Natural killer cell (primary cell): ENCODE data around the gene POU6F2. TPM values are rescaled to one million over a fixed set of nuclear protein-coding genes. Genes with fewer than 3 reads are reported as not detected.

ENCODE experiments used
- ATAC-seq, 3 donors: fragments of 150-1000 bp in 2 of 3; fragments of 200-7000 bp in 1 of 3; cut with Tn5 transposase; 1 replicate in 1 of 3; 2 replicates in 2 of 3; pipeline ENCODE4 v1.10.0; 2021; ENCODE audit warnings: mild to moderate bottlenecking in 2 of 3, moderate library complexity in 2 of 3
- DNase-seq, 2 donors: peaks; one replicate each; pipeline versions ENCODE4 v3.0.0 to v3.0.0-alpha.2; 2013 to 2021; ENCODE audit warnings: mixed read lengths in 1 of 2
- H3K27ac ChIP-seq: one replicate; pipeline ENCODE4 v1.5.1; 2013; ENCODE audit warnings: mild to moderate bottlenecking, low read length
- H3K27me3 ChIP-seq: one replicate; pipeline ENCODE4 v1.6.1; 2013; ENCODE audit warnings: low read length; ENCODE audit not compliant: control insufficient read depth, insufficient read depth
- H3K36me3 ChIP-seq: one replicate; pipeline ENCODE4 v1.6.1; 2013; ENCODE audit warnings: low read length; ENCODE audit not compliant: control insufficient read depth, insufficient read depth
- H3K4me1 ChIP-seq: one replicate; pipeline ENCODE4 v1.6.1; 2013; ENCODE audit warnings: low read length; ENCODE audit not compliant: control insufficient read depth, insufficient read depth
- H3K4me3 ChIP-seq: one replicate; pipeline ENCODE4 v1.5.1; 2013; ENCODE audit warnings: low read length
- H3K9me3 ChIP-seq: one replicate; pipeline ENCODE4 v1.6.1; 2013; ENCODE audit warnings: low read length; ENCODE audit not compliant: control insufficient read depth, insufficient read depth
- H3K27ac Mint-ChIP-seq, 2 donors: one replicate each; pipeline ENCODE4 v1.8.0; 2022; ENCODE audit warnings: mild to moderate bottlenecking in 2 of 2, mixed read lengths in 2 of 2, moderate library complexity in 1 of 2
- H3K27me3 Mint-ChIP-seq, 2 donors: one replicate each; pipeline ENCODE4 v1.8.0; 2022; ENCODE audit warnings: low read depth in 2 of 2, mixed read lengths in 2 of 2
- H3K36me3 Mint-ChIP-seq: one replicate; pipeline ENCODE4 v1.8.0; 2022; ENCODE audit warnings: mixed read lengths
- H3K4me1 Mint-ChIP-seq, 2 donors: one replicate each; pipeline ENCODE4 v1.8.0; 2022; ENCODE audit warnings: mixed read lengths in 2 of 2
- H3K4me3 Mint-ChIP-seq: one replicate; pipeline ENCODE4 v1.8.0; 2022; ENCODE audit warnings: mild to moderate bottlenecking, moderate library complexity, mixed read lengths
- H3K9me3 Mint-ChIP-seq, 2 donors: one replicate each; pipeline ENCODE4 v1.8.0; 2022; ENCODE audit warnings: mixed read lengths in 2 of 2
- WGBS: methylation state at CpG from one replicate; pipeline ENCODE4 v1.1.7; 2013; ENCODE audit warnings: missing lambda C conversion rate; ENCODE audit not compliant: insufficient coverage; 5-methylcytosine and 5-hydroxymethylcytosine counted together
- intact Hi-C: fragments of 100-400 bp; cut with micrococcal nuclease; formaldehyde crosslinking; loops from one replicate; pipeline ENCODE4 v1.14.2; 2022
- total RNA-seq, 4 donors: library from RNA; stranded (reverse); fragments of 120-200 nt in 1 of 4; gene quantifications; one replicate each; pipeline versions ENCODE4 v1.2.3 to v1.2.4, GENCODE V29; 2013 to 2022
- TF ChIP-seq, protein P1 (sequence below): fragments of 200-600 bp; IDR thresholded peaks from one replicate; pipeline ENCODE4 v1.8.0; 2022; ENCODE audit warnings: antibody characterized with exemption

POU6F2 gene
- total RNA-seq, 3 donors from 2014 or later (not counting 1 experiment from before 2014, with no cell fraction given): 0.28 to 0.29 TPM; not detected in 1

DNA sequence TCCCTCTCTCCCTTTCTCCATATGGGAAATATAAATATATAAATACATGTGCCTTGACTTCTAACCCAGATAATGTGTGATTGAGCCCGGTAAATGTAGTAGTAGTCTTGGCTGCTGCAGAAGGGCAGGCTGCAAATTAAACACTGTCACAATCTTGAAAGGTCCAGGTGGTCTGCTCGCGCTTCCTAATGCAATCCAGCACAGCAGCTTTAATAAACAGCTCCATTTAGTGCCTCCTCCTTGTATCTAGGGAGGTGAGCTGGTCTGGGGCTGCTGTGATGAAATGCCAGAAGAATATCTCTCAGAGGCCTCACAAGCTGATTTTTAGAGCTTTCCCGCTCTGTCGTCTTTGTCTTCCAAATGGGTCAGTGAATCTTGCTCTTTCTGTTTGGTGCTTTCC lies 782 bp downstream of the POU6F2 start:
- no peaks in the 10 kb centered on the region for H3K36me3 Mint-ChIP-seq
- H3K27ac Mint-ChIP-seq: no peak overlapping the region
- Histone ChIP-seq H3K27me3 (peaks cover 12% of the 10 kb centered on the region), H3K36me3 (no peaks in the 10 kb centered on the region), H3K9me3 (no peaks in the 10 kb centered on the region), H3K4me3 (no peak overlapping the region), H3K27ac (no peak overlapping the region), H3K4me1 (no peaks in the 10 kb centered on the region)
- peaks cover 32 to 75% of the 10 kb centered on the region in 2 donors for H3K27me3 Mint-ChIP-seq
- no peak overlapping the region for H3K4me3 Mint-ChIP-seq
- no peaks in the 10 kb centered on the region for H3K9me3 Mint-ChIP-seq
- TF ChIP-seq, protein P1, sequence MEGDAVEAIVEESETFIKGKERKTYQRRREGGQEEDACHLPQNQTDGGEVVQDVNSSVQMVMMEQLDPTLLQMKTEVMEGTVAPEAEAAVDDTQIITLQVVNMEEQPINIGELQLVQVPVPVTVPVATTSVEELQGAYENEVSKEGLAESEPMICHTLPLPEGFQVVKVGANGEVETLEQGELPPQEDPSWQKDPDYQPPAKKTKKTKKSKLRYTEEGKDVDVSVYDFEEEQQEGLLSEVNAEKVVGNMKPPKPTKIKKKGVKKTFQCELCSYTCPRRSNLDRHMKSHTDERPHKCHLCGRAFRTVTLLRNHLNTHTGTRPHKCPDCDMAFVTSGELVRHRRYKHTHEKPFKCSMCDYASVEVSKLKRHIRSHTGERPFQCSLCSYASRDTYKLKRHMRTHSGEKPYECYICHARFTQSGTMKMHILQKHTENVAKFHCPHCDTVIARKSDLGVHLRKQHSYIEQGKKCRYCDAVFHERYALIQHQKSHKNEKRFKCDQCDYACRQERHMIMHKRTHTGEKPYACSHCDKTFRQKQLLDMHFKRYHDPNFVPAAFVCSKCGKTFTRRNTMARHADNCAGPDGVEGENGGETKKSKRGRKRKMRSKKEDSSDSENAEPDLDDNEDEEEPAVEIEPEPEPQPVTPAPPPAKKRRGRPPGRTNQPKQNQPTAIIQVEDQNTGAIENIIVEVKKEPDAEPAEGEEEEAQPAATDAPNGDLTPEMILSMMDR: no peak
- ATAC-seq: no peak
- intact Hi-C loops: no loop called here
- no peaks in the 10 kb centered on the region for H3K4me1 Mint-ChIP-seq
- no peak for DNase-seq
- 92% methylated on average over 5 of the region's 5 CpGs for WGBS

DNA sequence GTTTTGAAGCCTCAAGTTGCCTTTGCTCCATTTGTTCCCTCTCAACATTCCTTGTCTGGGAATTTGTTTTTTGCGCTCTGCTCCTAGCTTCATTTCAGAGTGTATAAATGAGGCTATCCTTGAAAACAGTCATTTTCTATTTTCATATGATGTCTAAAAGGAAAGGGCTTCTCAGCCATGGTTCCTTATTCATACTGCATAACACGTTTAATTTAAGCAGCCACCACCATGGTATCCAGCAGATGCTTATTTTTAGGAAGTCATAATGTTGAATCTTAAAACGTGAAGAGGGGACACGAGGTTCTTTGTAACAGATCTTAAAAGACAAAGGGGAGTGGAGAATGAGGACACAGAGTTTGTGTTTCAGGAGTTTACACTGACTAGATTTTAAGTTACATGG lies 14.5 kb downstream of the POU6F2 start:
- H3K36me3 ChIP-seq: no peaks in the 10 kb centered on the region
- H3K27me3 ChIP-seq: peaks cover 5% of the 10 kb centered on the region
- H3K9me3 ChIP-seq: no peaks in the 10 kb centered on the region
- DNase-seq: no peak
- no peaks in the 10 kb centered on the region for H3K9me3 Mint-ChIP-seq
- WGBS: 72% methylated on average over 2 of the region's 4 CpGs
- no peaks in the 10 kb centered on the region for H3K4me1 Mint-ChIP-seq
- no peak overlapping the region for H3K4me3 Mint-ChIP-seq
- TF ChIP-seq, protein P1: no peak
- H3K4me1 ChIP-seq: no peaks in the 10 kb centered on the region
- H3K27ac ChIP-seq: no peak overlapping the region
- peaks cover 24 to 27% of the 10 kb centered on the region in 2 donors for H3K27me3 Mint-ChIP-seq
- H3K27ac Mint-ChIP-seq: no peak overlapping the region
- intact Hi-C loops: no loop called here
- ATAC-seq: no peak
- no peaks in the 10 kb centered on the region for H3K36me3 Mint-ChIP-seq
- no peak overlapping the region for H3K4me3 ChIP-seq

DNA sequence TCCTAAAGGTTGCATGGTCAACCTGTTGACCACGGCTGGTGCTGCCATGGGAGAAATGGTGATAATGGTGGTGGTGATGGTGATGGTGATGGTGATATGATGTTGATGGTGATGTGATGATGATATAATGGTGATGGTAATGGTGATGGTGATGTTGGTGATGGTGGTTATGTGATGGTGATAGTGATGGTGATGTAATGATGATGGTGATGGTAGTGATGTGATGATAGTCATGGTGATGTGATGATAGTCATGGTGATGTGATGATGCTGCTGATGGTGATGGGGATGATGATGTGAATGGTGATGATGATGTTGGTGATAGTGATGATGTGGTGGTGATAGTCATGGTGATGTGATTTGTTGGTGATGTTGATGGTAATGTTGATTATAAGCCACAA lies 23.9 kb downstream of the POU6F2 start:
- ATAC-seq: no peak

DNA sequence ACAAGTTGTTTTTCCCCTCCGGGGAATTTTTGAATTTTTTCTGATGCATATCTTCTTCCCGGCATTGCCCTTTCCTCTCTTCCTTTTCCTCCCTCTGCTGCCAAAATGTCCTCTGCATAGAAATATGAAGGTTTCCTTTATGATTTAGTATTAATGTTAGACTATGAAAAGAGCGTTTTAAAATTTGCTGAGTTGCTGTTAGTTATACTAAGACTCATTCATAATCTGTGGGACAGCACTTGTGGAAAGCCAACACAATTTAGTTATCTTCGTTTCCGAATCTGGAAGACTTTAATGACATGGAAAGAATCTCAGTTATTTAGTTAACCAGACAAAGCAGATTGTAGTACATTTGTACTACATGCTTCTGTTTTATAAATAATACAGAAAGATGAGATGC lies 25.0 kb downstream of the POU6F2 start:
- no peaks in the 10 kb centered on the region for H3K36me3 ChIP-seq
- TF ChIP-seq, protein P1: no peak
- H3K4me3 ChIP-seq: no peak overlapping the region
- WGBS: 94% methylated on average over 5 of the region's 5 CpGs
- ATAC-seq (no peak), DNase-seq (no peak)
- no peak overlapping the region for H3K27ac ChIP-seq
- H3K27ac Mint-ChIP-seq: no peak overlapping the region
- H3K4me3 Mint-ChIP-seq: no peak overlapping the region
- H3K36me3 Mint-ChIP-seq: no peaks in the 10 kb centered on the region
- intact Hi-C loops: no loop called here
- no peaks in the 10 kb centered on the region for H3K27me3 Mint-ChIP-seq
- no peaks in the 10 kb centered on the region for H3K4me1 ChIP-seq
- no peaks in the 10 kb centered on the region for H3K4me1 Mint-ChIP-seq
- no peaks in the 10 kb centered on the region for H3K9me3 ChIP-seq
- no peaks in the 10 kb centered on the region for H3K9me3 Mint-ChIP-seq
- H3K27me3 ChIP-seq: no peaks in the 10 kb centered on the region

More for the DNA sequence above, 23.9 kb downstream of the POU6F2 start:
- Histone ChIP-seq H3K4me1 (no peaks in the 10 kb centered on the region), H3K27ac (no peak overlapping the region), H3K36me3 (no peaks in the 10 kb centered on the region), H3K4me3 (no peak overlapping the region), H3K9me3 (no peaks in the 10 kb centered on the region), H3K27me3 (no peaks in the 10 kb centered on the region)
- peaks cover 0 to 5% of the 10 kb centered on the region in 2 donors for H3K27me3 Mint-ChIP-seq
- no peak overlapping the region for H3K4me3 Mint-ChIP-seq
- H3K36me3 Mint-ChIP-seq: no peaks in the 10 kb centered on the region
- no peaks in the 10 kb centered on the region for H3K9me3 Mint-ChIP-seq
- no peaks in the 10 kb centered on the region for H3K4me1 Mint-ChIP-seq
- no peak overlapping the region for H3K27ac Mint-ChIP-seq
- WGBS: 93% methylated on average over 1 of the region's 1 CpG
- TF ChIP-seq, protein P1: no peak
- DNase-seq: no peak
- intact Hi-C loops: no loop called here
